Transverse colon (tissue), 4 donors: ENCODE measurements around the gene ZNF618. TPM values are rescaled to one million over a fixed set of nuclear protein-coding genes. Genes with fewer than 3 reads are reported as not detected.

Experiments used
- DNase-seq: peaks from one replicate; pipeline ENCODE4 v3.0.0-alpha.2; 2019
- H3K27ac ChIP-seq, 4 donors: fragments of 200-600 bp; sonication (generic); 2 replicates each; pipeline ENCODE4 v1.5.1; 2016 to 2018; ENCODE audit warnings: inconsistent platforms in 4 of 4
- H3K27me3 ChIP-seq: fragments of 200-600 bp; sonication (generic); 2 replicates; pipeline ENCODE4 v1.5.1; 2017; ENCODE audit warnings: inconsistent platforms
- H3K36me3 ChIP-seq, 4 donors: fragments of 200-600 bp; sonication (generic); 2 replicates each; pipeline ENCODE4 v1.5.1; 2017 to 2019; ENCODE audit warnings: inconsistent platforms in 4 of 4
- H3K4me1 ChIP-seq, 4 donors: fragments of 200-600 bp; sonication (generic); 2 replicates each; pipeline ENCODE4 v1.5.1; 2017 to 2020; ENCODE audit warnings: inconsistent platforms in 4 of 4
- H3K4me3 ChIP-seq, 4 donors: fragments of 200-600 bp; sonication (generic); 1 replicate in 1 of 4; 2 replicates in 3 of 4; pipeline versions ENCODE4 v1.5.1 to v1.6.1; 2017 to 2019; ENCODE audit warnings: inconsistent platforms in 4 of 4
- H3K9me3 ChIP-seq, 2 donors: fragments of 200-600 bp; sonication (generic); 2 replicates each; pipeline ENCODE4 v1.5.1; 2017 to 2019; ENCODE audit warnings: inconsistent platforms in 2 of 2
- EP300 ChIP-seq: sonication (generic); formaldehyde crosslinking; IDR thresholded peaks from one replicate; pipeline ENCODE4 v1.6.1; 2017; ENCODE audit warnings: antibody characterized with exemption, low read depth
- POLR2A ChIP-seq: fragments of 450-650 bp; IDR thresholded peaks from one replicate; pipeline ENCODE4 v1.6.1; 2016; ENCODE audit warnings: antibody characterized with exemption, mild to moderate bottlenecking, moderate library complexity
- POLR2AphosphoS5 ChIP-seq, 3 donors: sonication (generic); formaldehyde crosslinking; IDR thresholded peaks; one replicate each; pipeline ENCODE4 v1.6.1; 2016; ENCODE audit warnings: antibody characterized with exemption in 3 of 3
- WGBS, 2 donors: methylation state at CpG; one replicate each; pipeline ENCODE4 v1.1.5; 2018; ENCODE audit warnings: low coverage in 1 of 2; 5-methylcytosine and 5-hydroxymethylcytosine counted together
- in situ Hi-C, 4 donors: fragments of 200-750 bp; cut with MboI; loops; one replicate each; pipeline versions ENCODE4 v1.15.0 to v1.15.1; 2017; ENCODE audit warnings: low sequenced_read_pairs in 3 of 4, low pct_ligation_motif_present in 1 of 4, low pct_unique_long_range_greater_than_20kb in 1 of 4
- intact Hi-C: fragments of 100-400 bp; cut with DNase I; formaldehyde crosslinking; loops from one replicate; pipeline ENCODE4 v1.15.1; 2023; ENCODE audit warnings: low total_unique reads
- total RNA-seq, 4 donors: library from RNA; depleted of rRNA; stranded (reverse); fragments of >200 nt; gene quantifications; one replicate each; pipeline ENCODE4 v1.1.0, GENCODE V29; 2016
- TF ChIP-seq, protein P1 (sequence below), 5 experiments: fragments of 200-600 bp in 3 of 5; fragments of 450-650 bp in 2 of 5; sonication (generic) in 3 of 5; IDR thresholded peaks; 1 replicate in 2 of 5; 2 replicates in 3 of 5; pipeline ENCODE4 v1.5.1; 2016 to 2017; ENCODE audit warnings: antibody characterized with exemption in 5 of 5, inconsistent platforms in 3 of 5, mild to moderate bottlenecking in 2 of 5, moderate library complexity in 1 of 5

Gene ZNF618
- total RNA-seq, 4 donors from 2014 or later, result 2.2 to 8.6 (median 4.0) TPM

DNA sequence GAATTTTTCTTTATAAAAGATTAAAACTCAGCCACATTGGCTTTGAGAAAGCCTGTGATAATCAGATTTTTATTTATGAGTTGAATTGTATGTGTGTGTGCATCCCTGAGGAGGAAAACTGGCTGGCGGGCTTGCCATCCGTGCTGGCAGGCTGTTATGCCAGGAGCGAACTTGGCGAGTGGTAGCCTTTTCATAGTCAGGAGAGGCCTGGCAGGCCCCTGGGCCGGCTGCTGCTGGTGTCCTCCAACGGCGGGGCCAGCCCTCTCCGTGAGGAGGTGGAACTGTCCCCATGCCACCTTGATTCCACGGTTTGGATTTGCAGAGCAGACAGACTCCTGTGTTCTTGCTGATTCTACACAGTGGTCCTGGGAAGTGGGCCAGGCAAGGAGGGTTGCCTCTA lies 43.3 kb downstream of the ZNF618 start:
- in situ Hi-C loops (no loop called here), intact Hi-C loops (no loop called here)
- H3K9me3 ChIP-seq, result peaks cover 0 to 9% of the 10 kb centered on the region in 2 donors
- H3K4me1 ChIP-seq, result no peaks in the 10 kb centered on the region
- 98% methylated on average over 9 of the region's 9 CpGs; no CpG with 5 or more reads in 1 of the 2 donors for whole genome bisulfite sequencing, 2 donors
- TF ChIP-seq, protein P1, sequence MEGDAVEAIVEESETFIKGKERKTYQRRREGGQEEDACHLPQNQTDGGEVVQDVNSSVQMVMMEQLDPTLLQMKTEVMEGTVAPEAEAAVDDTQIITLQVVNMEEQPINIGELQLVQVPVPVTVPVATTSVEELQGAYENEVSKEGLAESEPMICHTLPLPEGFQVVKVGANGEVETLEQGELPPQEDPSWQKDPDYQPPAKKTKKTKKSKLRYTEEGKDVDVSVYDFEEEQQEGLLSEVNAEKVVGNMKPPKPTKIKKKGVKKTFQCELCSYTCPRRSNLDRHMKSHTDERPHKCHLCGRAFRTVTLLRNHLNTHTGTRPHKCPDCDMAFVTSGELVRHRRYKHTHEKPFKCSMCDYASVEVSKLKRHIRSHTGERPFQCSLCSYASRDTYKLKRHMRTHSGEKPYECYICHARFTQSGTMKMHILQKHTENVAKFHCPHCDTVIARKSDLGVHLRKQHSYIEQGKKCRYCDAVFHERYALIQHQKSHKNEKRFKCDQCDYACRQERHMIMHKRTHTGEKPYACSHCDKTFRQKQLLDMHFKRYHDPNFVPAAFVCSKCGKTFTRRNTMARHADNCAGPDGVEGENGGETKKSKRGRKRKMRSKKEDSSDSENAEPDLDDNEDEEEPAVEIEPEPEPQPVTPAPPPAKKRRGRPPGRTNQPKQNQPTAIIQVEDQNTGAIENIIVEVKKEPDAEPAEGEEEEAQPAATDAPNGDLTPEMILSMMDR (IDR thresholded peaks at IDR 0.05), result no peak
- TF ChIP-seq POLR2A (no peak), POLR2AphosphoS5 (IDR thresholded peaks at IDR 0.05) (no peak), EP300 (no peak)
- H3K4me3 ChIP-seq, result no peak overlapping the region
- no peak overlapping the region for H3K27ac ChIP-seq
- DNase-seq, result no peak
- H3K27me3 ChIP-seq, result no peaks in the 10 kb centered on the region
- no peaks in the 10 kb centered on the region for H3K36me3 ChIP-seq

DNA sequence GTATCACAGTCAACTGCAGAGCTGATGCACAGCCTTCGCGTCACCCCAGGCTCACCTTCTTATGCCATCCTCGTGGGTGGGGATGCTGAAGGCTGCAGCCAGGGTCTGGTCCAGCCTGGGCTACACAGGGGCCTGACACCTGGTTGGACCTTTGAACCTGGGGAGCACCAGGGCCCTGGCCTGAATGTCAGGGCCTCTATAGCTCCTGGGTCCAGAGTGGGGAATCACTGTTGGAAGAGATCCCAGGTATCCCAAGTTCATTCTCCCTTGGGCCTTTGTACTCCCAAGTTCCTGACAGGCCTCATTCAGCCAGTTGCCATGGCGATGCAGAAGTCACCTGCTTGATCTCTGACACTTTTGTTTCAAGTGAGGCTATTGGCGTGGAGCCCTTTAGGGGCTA lies 43.8 kb downstream of the ZNF618 start:
- 93% methylated on average over 5 of the region's 5 CpGs; no CpG with 5 or more reads in 1 of the 2 donors for WGBS, 2 donors
- Histone ChIP-seq H3K4me1 (no peaks in the 10 kb centered on the region), H3K36me3 (no peaks in the 10 kb centered on the region), H3K27me3 (no peaks in the 10 kb centered on the region), H3K27ac (no peak overlapping the region), H3K4me3 (no peak overlapping the region), H3K9me3 (peaks cover 0 to 9% of the 10 kb centered on the region in 2 donors)
- DNase-seq, result no peak
- in situ Hi-C loops (no loop called here), intact Hi-C loops (no loop called here)
- TF ChIP-seq EP300 (no peak), POLR2A (no peak), POLR2AphosphoS5 (IDR thresholded peaks at IDR 0.05) (no peak)
- TF ChIP-seq, protein P1 (IDR thresholded peaks at IDR 0.05), result no peak

DNA sequence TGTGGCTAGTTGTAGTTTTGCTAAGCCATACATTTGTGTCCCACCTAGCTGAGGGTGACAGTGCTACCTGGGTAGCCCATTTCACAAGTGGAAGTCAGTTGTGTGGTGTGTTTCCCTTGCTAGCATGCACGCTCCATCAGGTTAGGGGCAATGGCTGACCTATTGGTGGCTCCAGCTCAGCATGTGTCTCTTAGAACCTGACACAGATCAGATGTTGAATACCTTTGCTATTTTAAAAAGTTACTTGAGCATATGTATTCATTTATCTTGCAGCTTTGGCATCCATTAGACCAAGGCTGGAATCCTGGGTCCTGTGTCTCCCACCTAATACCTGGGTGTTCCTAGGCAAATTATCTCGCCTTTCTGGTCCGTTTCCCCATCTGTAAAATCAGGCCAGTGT lies 44.8 kb downstream of the ZNF618 start:
- Histone ChIP-seq H3K4me1 (no peaks in the 10 kb centered on the region), H3K4me3 (no peak overlapping the region), H3K27ac (no peak overlapping the region), H3K27me3 (no peaks in the 10 kb centered on the region), H3K9me3 (peaks cover 0 to 9% of the 10 kb centered on the region in 2 donors), H3K36me3 (no peaks in the 10 kb centered on the region)
- WGBS, 2 donors, result 94 to 100% methylated on average over 2 to 3 of the region's 3 CpGs
- no peak for TF ChIP-seq EP300
- no peak for TF ChIP-seq POLR2AphosphoS5 (IDR thresholded peaks at IDR 0.05)
- TF ChIP-seq, protein P1 (IDR thresholded peaks at IDR 0.05), result no peak
- no peak for TF ChIP-seq POLR2A
- intact Hi-C loops, result no loop called here
- in situ Hi-C loops, result no loop called here
- no peak for DNase-seq

DNA sequence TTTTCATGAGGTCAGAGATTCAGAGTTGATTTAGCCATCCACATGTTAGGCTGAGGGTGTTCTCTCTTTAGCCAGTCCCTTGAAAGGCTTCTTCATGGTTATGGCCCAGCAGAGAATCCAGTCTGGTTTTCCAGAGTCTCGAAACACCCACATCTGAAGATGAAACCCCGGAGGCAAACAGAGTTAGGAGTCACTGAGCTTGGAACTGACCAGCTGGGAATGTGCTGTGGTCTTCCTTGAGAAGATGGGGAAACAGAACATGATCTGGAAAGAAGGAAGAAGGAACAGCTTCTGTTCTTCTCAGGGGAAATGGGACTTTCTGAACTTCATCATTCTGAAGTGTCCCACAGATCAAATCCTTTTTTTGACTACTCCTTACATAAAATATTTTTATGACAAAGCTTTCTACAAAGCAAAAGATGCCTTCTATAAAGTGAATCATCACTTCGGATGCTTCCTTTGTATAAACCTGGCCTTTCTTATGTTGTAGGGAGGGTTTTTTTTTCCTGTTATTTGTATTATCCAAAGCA lies 45.4 kb downstream of the ZNF618 start:
- H3K4me1 ChIP-seq, result no peaks in the 10 kb centered on the region
- DNase-seq, result no peak
- H3K36me3 ChIP-seq, result no peaks in the 10 kb centered on the region
- no peak overlapping the region for H3K27ac ChIP-seq
- H3K4me3 ChIP-seq, result no peak overlapping the region
- in situ Hi-C loops, result no loop called here
- intact Hi-C loops, result no loop called here
- TF ChIP-seq POLR2A (no peak), POLR2AphosphoS5 (IDR thresholded peaks at IDR 0.05) (no peak), EP300 (no peak)
- TF ChIP-seq, protein P1 (IDR thresholded peaks at IDR 0.05), result no peak
- H3K9me3 ChIP-seq, result peaks cover 0 to 9% of the 10 kb centered on the region in 2 donors
- H3K27me3 ChIP-seq, result no peaks in the 10 kb centered on the region
- 85 to 97% methylated on average over 2 to 3 of the region's 3 CpGs for WGBS, 2 donors
